H9 (cell line): Measurements from ENCODE around the gene ARHGEF10L. TPM values are rescaled to one million over a fixed set of nuclear protein-coding genes. Genes with fewer than 3 reads are reported as not detected.

Source experiments
- DNase-seq: peaks from one replicate; pipeline ENCODE4 v3.0.0-alpha.2; 2017
- H2AFZ ChIP-seq: one replicate; pipeline ENCODE4 v1.6.1; 2013; ENCODE audit warnings: mild to moderate bottlenecking, low read length, control low read depth, moderate library complexity
- H2AK5ac ChIP-seq: 2 replicates; pipeline ENCODE4 v1.6.1; 2013; ENCODE audit warnings: low read length, control low read depth, mixed read lengths; ENCODE audit not compliant: insufficient read length
- H2BK120ac ChIP-seq: one replicate; pipeline ENCODE4 v1.6.1; 2013; ENCODE audit warnings: low read depth, mild to moderate bottlenecking, low read length, control low read depth, inconsistent platforms; ENCODE audit not compliant: poor library complexity, severe bottlenecking
- H2BK12ac ChIP-seq: 2 replicates; pipeline ENCODE4 v1.6.1; 2013; ENCODE audit warnings: low read length, control low read depth, mixed read lengths, low read depth; ENCODE audit not compliant: insufficient read length
- H2BK15ac ChIP-seq: 2 replicates; pipeline ENCODE4 v1.6.1; 2013; ENCODE audit warnings: low read depth, low read length, control low read depth
- H2BK20ac ChIP-seq: one replicate; pipeline ENCODE4 v1.6.1; 2013; ENCODE audit warnings: low read depth, mild to moderate bottlenecking, low read length, control low read depth, inconsistent platforms; ENCODE audit not compliant: poor library complexity, severe bottlenecking
- H2BK5ac ChIP-seq: 2 replicates; pipeline ENCODE4 v1.6.1; 2013; ENCODE audit warnings: low read length, control low read depth, mixed read lengths; ENCODE audit not compliant: insufficient read length
- H3K14ac ChIP-seq: 2 replicates; pipeline ENCODE4 v1.6.1; 2013; ENCODE audit warnings: low read length, control low read depth; ENCODE audit not compliant: insufficient read depth
- H3K18ac ChIP-seq: 2 replicates; pipeline ENCODE4 v1.6.1; 2013; ENCODE audit warnings: low read depth, mild to moderate bottlenecking, mixed read lengths, low read length, control low read depth; ENCODE audit not compliant: insufficient read length
- H3K23ac ChIP-seq: 2 replicates; pipeline ENCODE4 v1.6.1; 2013; ENCODE audit warnings: low read length, control low read depth, mixed read lengths, low read depth; ENCODE audit not compliant: insufficient read length
- H3K23me2 ChIP-seq: 2 replicates; pipeline ENCODE4 v1.6.1; 2013; ENCODE audit warnings: low read depth, mild to moderate bottlenecking, mixed read lengths, low read length, control low read depth; ENCODE audit not compliant: insufficient read length, poor library complexity, severe bottlenecking
- H3K27ac ChIP-seq: 2 replicates; pipeline ENCODE4 v1.5.1; 2013; ENCODE audit warnings: low read length, control low read depth, mixed read lengths, low read depth; ENCODE audit not compliant: insufficient read length
- H3K27me3 ChIP-seq: 2 replicates; pipeline ENCODE4 v1.6.1; 2013; ENCODE audit warnings: low read length, control low read depth, inconsistent platforms; ENCODE audit not compliant: insufficient read depth
- H3K4ac ChIP-seq: 2 replicates; pipeline ENCODE4 v1.6.1; 2013; ENCODE audit warnings: low read depth, mild to moderate bottlenecking, control low read depth, inconsistent platforms, low read length, moderate library complexity
- H3K4me1 ChIP-seq: 2 replicates; pipeline ENCODE4 v1.6.1; 2013; ENCODE audit warnings: low read length, control low read depth, inconsistent platforms; ENCODE audit not compliant: insufficient read depth
- H3K4me2 ChIP-seq: 2 replicates; pipeline ENCODE4 v1.6.1; 2013; ENCODE audit warnings: low read length, control low read depth, mixed read lengths; ENCODE audit not compliant: insufficient read length, insufficient read depth
- H3K56ac ChIP-seq: 2 replicates; pipeline ENCODE4 v1.6.1; 2013; ENCODE audit warnings: low read depth, mild to moderate bottlenecking, mixed read lengths, low read length, control low read depth; ENCODE audit not compliant: insufficient read length
- H3K79me1 ChIP-seq: 2 replicates; pipeline ENCODE4 v1.6.1; 2013; ENCODE audit warnings: low read depth, mild to moderate bottlenecking, moderate library complexity, low read length, control low read depth, inconsistent platforms; ENCODE audit not compliant: insufficient read depth, poor library complexity, severe bottlenecking
- H3K79me2 ChIP-seq: 2 replicates; pipeline ENCODE4 v1.6.1; 2013; ENCODE audit warnings: low read length, control low read depth, inconsistent platforms; ENCODE audit not compliant: insufficient read depth
- H3K9ac ChIP-seq: 2 replicates; pipeline ENCODE4 v1.6.1; 2013; ENCODE audit warnings: low read length, control low read depth, mixed read lengths; ENCODE audit not compliant: insufficient read length; ENCODE audit errors: extremely low read depth
- H3K9me3 ChIP-seq: one replicate; pipeline ENCODE4 v1.6.1; 2013; ENCODE audit warnings: low read depth, low read length, inconsistent platforms; ENCODE audit not compliant: control insufficient read depth
- H3T11ph ChIP-seq: one replicate; pipeline ENCODE4 v1.6.1; 2013; ENCODE audit warnings: mild to moderate bottlenecking, low read length, control low read depth, inconsistent platforms
- H4K20me1 ChIP-seq: one replicate; pipeline ENCODE4 v1.6.1; 2013; ENCODE audit not compliant: control insufficient read depth, insufficient read length, insufficient read depth
- H4K5ac ChIP-seq: 2 replicates; pipeline ENCODE4 v1.6.1; 2013; ENCODE audit warnings: low read depth, mild to moderate bottlenecking, mixed read lengths, low read length, control low read depth; ENCODE audit not compliant: insufficient read length
- H4K8ac ChIP-seq: replicated peaks from 2 replicates; pipeline ENCODE4 v1.6.1; 2013; ENCODE audit warnings: low read length, control low read depth, mixed read lengths, low read depth; ENCODE audit not compliant: insufficient read length
- H4K91ac ChIP-seq: 2 replicates; pipeline ENCODE4 v1.6.1; 2013; ENCODE audit warnings: low read depth, mild to moderate bottlenecking, moderate library complexity, mixed read lengths, low read length, control low read depth; ENCODE audit not compliant: insufficient read length
- H3K27ac Mint-ChIP-seq, 3 experiments: 2 replicates in 2 of 3; 3 replicates in 1 of 3; pipeline ENCODE4 v1.8.0; 2020 to 2021; ENCODE audit warnings: mixed read lengths in 3 of 3, mild to moderate bottlenecking in 1 of 3, moderate library complexity in 1 of 3
- H3K27me3 Mint-ChIP-seq: 2 replicates; pipeline ENCODE4 v1.8.0; 2021; ENCODE audit warnings: low read depth, mild to moderate bottlenecking, moderate library complexity, mixed read lengths
- H3K36me3 Mint-ChIP-seq, 3 experiments: 2 replicates in 2 of 3; 3 replicates in 1 of 3; pipeline ENCODE4 v1.8.0; 2020 to 2021; ENCODE audit warnings: low read depth in 3 of 3, mixed read lengths in 3 of 3; ENCODE audit not compliant: insufficient read depth in 1 of 3
- H3K4me1 Mint-ChIP-seq, 2 experiments: 2 replicates each; pipeline ENCODE4 v1.8.0; 2020; ENCODE audit warnings: mixed read lengths in 2 of 2
- H3K4me3 Mint-ChIP-seq, 2 experiments: 2 replicates in 1 of 2; 3 replicates in 1 of 2; pipeline ENCODE4 v1.8.0; 2020 to 2021; ENCODE audit warnings: mild to moderate bottlenecking in 2 of 2, mixed read lengths in 2 of 2, moderate library complexity in 1 of 2
- H3K9me3 Mint-ChIP-seq, 2 experiments: 2 replicates in 1 of 2; 3 replicates in 1 of 2; pipeline ENCODE4 v1.8.0; 2020; ENCODE audit warnings: mild to moderate bottlenecking in 2 of 2, mixed read lengths in 2 of 2, moderate library complexity in 1 of 2
- WGBS: extraction: QIAGEN DNeasy Blood & Tissue Kit; methylation state at CpG from one replicate; pipeline ENCODE4 v1.1.7; 2013; ENCODE audit warnings: missing lambda C conversion rate, low lambda C conversion rate, mixed read lengths; ENCODE audit not compliant: insufficient read length; ENCODE audit errors: extremely low coverage; 5-methylcytosine and 5-hydroxymethylcytosine counted together
- total RNA-seq: library from RNA; stranded (reverse); gene quantifications from 2 replicates; pipeline ENCODE4 v1.2.1, GENCODE V29; 2021
- TF ChIP-seq, protein P1 (sequence below): fragments of 200-600 bp; sonication (generic); conservative IDR thresholded peaks from 3 replicates; pipeline ENCODE4 v1.8.0; 2021; ENCODE audit warnings: antibody characterized with exemption, mild to moderate bottlenecking

The ARHGEF10L gene
- total RNA-seq, 1 experiment from 2014 or later = 20.2 TPM

GRCh38 chr1:17645068-17645911 lies 105.8 kb downstream of the ARHGEF10L start:
- no peak overlapping the region for H4K5ac ChIP-seq
- H3K9me3 ChIP-seq = no peaks in the 10 kb centered on the region
- no peak overlapping the region for H2AFZ ChIP-seq
- H3K4ac ChIP-seq = no peak overlapping the region
- H2BK12ac ChIP-seq = no peak overlapping the region
- H2BK15ac ChIP-seq = no peak overlapping the region
- H3K4me1 ChIP-seq = no peaks in the 10 kb centered on the region
- no peak overlapping the region for H4K91ac ChIP-seq
- TF ChIP-seq, protein P1, sequence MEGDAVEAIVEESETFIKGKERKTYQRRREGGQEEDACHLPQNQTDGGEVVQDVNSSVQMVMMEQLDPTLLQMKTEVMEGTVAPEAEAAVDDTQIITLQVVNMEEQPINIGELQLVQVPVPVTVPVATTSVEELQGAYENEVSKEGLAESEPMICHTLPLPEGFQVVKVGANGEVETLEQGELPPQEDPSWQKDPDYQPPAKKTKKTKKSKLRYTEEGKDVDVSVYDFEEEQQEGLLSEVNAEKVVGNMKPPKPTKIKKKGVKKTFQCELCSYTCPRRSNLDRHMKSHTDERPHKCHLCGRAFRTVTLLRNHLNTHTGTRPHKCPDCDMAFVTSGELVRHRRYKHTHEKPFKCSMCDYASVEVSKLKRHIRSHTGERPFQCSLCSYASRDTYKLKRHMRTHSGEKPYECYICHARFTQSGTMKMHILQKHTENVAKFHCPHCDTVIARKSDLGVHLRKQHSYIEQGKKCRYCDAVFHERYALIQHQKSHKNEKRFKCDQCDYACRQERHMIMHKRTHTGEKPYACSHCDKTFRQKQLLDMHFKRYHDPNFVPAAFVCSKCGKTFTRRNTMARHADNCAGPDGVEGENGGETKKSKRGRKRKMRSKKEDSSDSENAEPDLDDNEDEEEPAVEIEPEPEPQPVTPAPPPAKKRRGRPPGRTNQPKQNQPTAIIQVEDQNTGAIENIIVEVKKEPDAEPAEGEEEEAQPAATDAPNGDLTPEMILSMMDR = no peak
- Mint-ChIP-seq H3K9me3 (no peaks in the 10 kb centered on the region), H3K4me1 (peaks cover 0 to 12% of the 10 kb centered on the region in 2 experiments; a peak in 2 of 4 replicates), H3K27me3 (no peaks in the 10 kb centered on the region), H3K27ac (peak overlapping the region in 1 of 3 experiments; percentile 34; a peak in 1 of 7 replicates), H3K4me3 (no peak overlapping the region), H3K36me3 (peaks cover 10 to 32% (median 13%) of the 10 kb centered on the region in 3 experiments; a peak in 6 of 7 replicates)
- no peak overlapping the region for H4K8ac ChIP-seq
- no peak overlapping the region for H3T11ph ChIP-seq
- H3K27ac ChIP-seq = no peak overlapping the region
- H3K23ac ChIP-seq = no peak overlapping the region
- H3K27me3 ChIP-seq = no peaks in the 10 kb centered on the region
- no peak overlapping the region for H3K9ac ChIP-seq
- no peak overlapping the region for H2BK120ac ChIP-seq
- WGBS = no CpG with 5 or more reads among the region's 28 CpGs
- no peak overlapping the region for H3K56ac ChIP-seq
- H3K23me2 ChIP-seq = no peaks in the 10 kb centered on the region
- no peak overlapping the region for H3K4me2 ChIP-seq
- H2AK5ac ChIP-seq = no peak overlapping the region
- H3K79me1 ChIP-seq = no peaks in the 10 kb centered on the region
- H2BK5ac ChIP-seq = no peak overlapping the region
- no peak for DNase-seq
- H4K20me1 ChIP-seq = no peaks in the 10 kb centered on the region
- peak overlapping the region; percentile 42; the same call in 1 of the 2 replicates for H3K14ac ChIP-seq
- H3K18ac ChIP-seq = no peak overlapping the region
- H3K79me2 ChIP-seq = no peaks in the 10 kb centered on the region
- H2BK20ac ChIP-seq = no peak overlapping the region
